Esophagus squamous epithelium (tissue), 5 donors: ENCODE data around the gene TMEM63B. TPM values are rescaled to one million over a fixed set of nuclear protein-coding genes. Genes with fewer than 3 reads are reported as not detected.

Experiments
- DNase-seq: peaks from one replicate; lab custom pipeline; 2025; lab: John Stamatoyannopoulos, UW
- H3K27ac ChIP-seq, 4 donors: fragments of 200-600 bp; sonication (generic); one replicate each; pipeline ENCODE4 v1.5.1; 2016 to 2019; ENCODE audit warnings: mild to moderate bottlenecking in 1 of 4
- H3K27me3 ChIP-seq, 4 donors: fragments of 200-600 bp; sonication (generic); 1 replicate in 3 of 4; 2 replicates in 1 of 4; pipeline versions ENCODE4 v1.5.1 to v1.6.0; 2017 to 2021; ENCODE audit warnings: antibody characterized with exemption in 1 of 4
- H3K36me3 ChIP-seq, 3 donors: fragments of 200-600 bp; sonication (generic); one replicate each; pipeline ENCODE4 v1.5.1; 2016 to 2019
- H3K4me1 ChIP-seq, 3 donors: fragments of 200-600 bp; sonication (generic); one replicate each; pipeline ENCODE4 v1.5.1; 2017 to 2019
- H3K4me3 ChIP-seq, 4 donors: fragments of 200-600 bp; sonication (generic); 1 replicate in 3 of 4; 2 replicates in 1 of 4; pipeline ENCODE4 v1.5.1; 2016 to 2019; ENCODE audit warnings: mild to moderate bottlenecking in 2 of 4, moderate library complexity in 1 of 4
- H3K9me3 ChIP-seq, 3 donors: fragments of 200-600 bp; sonication (generic); one replicate each; pipeline ENCODE4 v1.5.1; 2016 to 2019
- CTCF ChIP-seq, 6 experiments: fragments of 450-650 bp in 4 of 6; fragments of 200-600 bp in 2 of 6; sonication (generic) in 2 of 6; IDR thresholded peaks; one replicate each; pipeline ENCODE4 v1.5.1; 2016 to 2019; ENCODE audit warnings: antibody characterized with exemption in 6 of 6, mild to moderate bottlenecking in 4 of 6, moderate library complexity in 4 of 6
- POLR2A ChIP-seq, 4 donors: fragments of 450-650 bp; IDR thresholded peaks; one replicate each; pipeline ENCODE4 v1.6.1; 2017; ENCODE audit warnings: antibody characterized with exemption in 4 of 4, mild to moderate bottlenecking in 4 of 4, moderate library complexity in 3 of 4
- WGBS, 2 donors: methylation state at CpG; one replicate each; pipeline ENCODE4 v1.1.5; 2018; 5-methylcytosine and 5-hydroxymethylcytosine counted together
- intact Hi-C: fragments of 100-400 bp; cut with DNase I; formaldehyde crosslinking; loops from one replicate; pipeline ENCODE4 v1.15.0; 2022
- total RNA-seq, 4 donors: library from RNA; depleted of rRNA; stranded (reverse); fragments of >200 nt; gene quantifications; one replicate each; pipeline ENCODE4 v1.1.0, GENCODE V29; 2016
- donor health status: DM: yes; HTN: yes; CAD: no.

The TMEM63B gene
- total RNA-seq, 4 donors from 2014 or later, result 27.8 to 56.3 (median 45.5) TPM

GRCh38 chr6:44131892-44132291, 4.5 kb downstream of the TMEM63B start:
- intact Hi-C loops, result no loop called here
- Histone ChIP-seq H3K4me3 (no peak overlapping the region), H3K27ac (peak overlapping the region in 3 of 4 donors; percentile 40 to 71 (median 67)), H3K36me3 (peaks cover 4 to 30% (median 4%) of the 10 kb centered on the region in 3 donors), H3K4me1 (peaks cover 11 to 51% (median 24%) of the 10 kb centered on the region in 3 donors), H3K9me3 (no peaks in the 10 kb centered on the region), H3K27me3 (no peaks in the 10 kb centered on the region)
- no peak for DNase-seq
- TF ChIP-seq CTCF (IDR thresholded peaks at IDR 0.05) (no peak), POLR2A (IDR thresholded peaks at IDR 0.05) (no peak)
- 29 to 86% methylated on average over 1 of the region's 2 CpGs for WGBS, 2 donors

- Histone ChIP-seq H3K36me3 (peaks cover 4 to 36% (median 7%) of the 10 kb centered on the region in 3 donors), H3K4me3 (no peak overlapping the region), H3K27ac (peak overlapping the region; percentile 40 to 71 (median 63)), H3K9me3 (no peaks in the 10 kb centered on the region), H3K4me1 (peaks cover 11 to 51% (median 24%) of the 10 kb centered on the region in 3 donors), H3K27me3 (no peaks in the 10 kb centered on the region)
- intact Hi-C loops, result no loop called here
- 45 to 48% methylated on average over 4 of the region's 4 CpGs for WGBS, 2 donors
- DNase-seq, result no peak
- no peak for TF ChIP-seq CTCF (IDR thresholded peaks at IDR 0.05)
- no peak for TF ChIP-seq POLR2A (IDR thresholded peaks at IDR 0.05)
Observed at GRCh38 chr6:44132476-44132875, 5.1 kb downstream of the TMEM63B start.

- Histone ChIP-seq H3K4me3 (peak overlapping the region in 2 of 4 donors; percentile 22 to 31), H3K27ac (peak overlapping the region; percentile 40 to 71 (median 63)), H3K36me3 (peaks cover 4 to 44% (median 7%) of the 10 kb centered on the region in 3 donors), H3K4me1 (peaks cover 10 to 49% (median 24%) of the 10 kb centered on the region in 3 donors), H3K9me3 (no peaks in the 10 kb centered on the region), H3K27me3 (no peaks in the 10 kb centered on the region)
- intact Hi-C loops, result no loop called here
- 33 to 50% methylated on average over 7 of the region's 9 CpGs for WGBS, 2 donors
- TF ChIP-seq CTCF (IDR thresholded peaks at IDR 0.05) (no peak), POLR2A (IDR thresholded peaks at IDR 0.05) (no peak)
- DNase-seq, result no peak
Observed at GRCh38 chr6:44133003-44133931, 5.9 kb downstream of the TMEM63B start.

GRCh38 chr6:44133981-44134711, 6.8 kb downstream of the TMEM63B start:
- 77 to 86% methylated on average over 12 of the region's 12 CpGs for WGBS, 2 donors
- TF ChIP-seq POLR2A (IDR thresholded peaks at IDR 0.05) (no peak), CTCF (IDR thresholded peaks at IDR 0.05) (no peak)
- DNase-seq, result no peak
- no peak overlapping the region for H3K4me3 ChIP-seq
- H3K4me1 ChIP-seq, result peaks cover 6 to 40% (median 18%) of the 10 kb centered on the region in 3 donors
- H3K36me3 ChIP-seq, result peaks cover 4 to 52% (median 7%) of the 10 kb centered on the region in 3 donors
- H3K9me3 ChIP-seq, result no peaks in the 10 kb centered on the region
- no peaks in the 10 kb centered on the region for H3K27me3 ChIP-seq
- H3K27ac ChIP-seq, result peak overlapping the region in 2 of 4 donors; percentile 67 to 71
- intact Hi-C loops, result no loop called here
